Karpas-422 (cell line): ENCODE results near the gene TOP1. TPM values are rescaled to one million over a fixed set of nuclear protein-coding genes. Genes with fewer than 3 reads are reported as not detected.
A peak's percentile ranks its signal among the peaks of the same experiment; 100 is the strongest.

Source experiments
- DNase-seq: peaks from one replicate; pipeline ENCODE4 v3.0.0-alpha.2; 2015
- H2AFZ ChIP-seq: fragments of 200-600 bp; sonication (generic); 2 replicates; pipeline ENCODE4 v1.6.1; 2014; ENCODE audit warnings: antibody characterized with exemption, low read length, mixed read lengths
- H3K27ac ChIP-seq: fragments of 200-600 bp; sonication (generic); 2 replicates; pipeline ENCODE4 v1.5.1; 2014; ENCODE audit warnings: mild to moderate bottlenecking, low read length, moderate library complexity
- H3K27me3 ChIP-seq: fragments of 200-600 bp; sonication (generic); 2 replicates; pipeline ENCODE4 v1.6.1; 2014; ENCODE audit warnings: low read length, mixed read lengths
- H3K36me3 ChIP-seq: fragments of 200-600 bp; sonication (generic); 2 replicates; pipeline ENCODE4 v1.6.1; 2014; ENCODE audit warnings: low read length, mixed read lengths; ENCODE audit not compliant: insufficient read depth
- H3K4me1 ChIP-seq: fragments of 200-600 bp; sonication (generic); 2 replicates; pipeline ENCODE4 v1.6.1; 2014; ENCODE audit warnings: mild to moderate bottlenecking, low read length, mixed read lengths
- H3K4me2 ChIP-seq: fragments of 200-600 bp; sonication (generic); 2 replicates; pipeline ENCODE4 v1.6.1; 2014; ENCODE audit warnings: low read length, low read depth, mild to moderate bottlenecking; ENCODE audit not compliant: poor library complexity, severe bottlenecking
- H3K4me3 ChIP-seq: fragments of 200-600 bp; sonication (generic); 2 replicates; pipeline ENCODE4 v1.5.1; 2014; ENCODE audit warnings: mild to moderate bottlenecking, antibody characterized with exemption, low read length, mixed read lengths
- H3K79me2 ChIP-seq: fragments of 200-600 bp; sonication (generic); 2 replicates; pipeline ENCODE4 v1.6.1; 2014; ENCODE audit warnings: mild to moderate bottlenecking, low read length, mixed read lengths
- H3K9ac ChIP-seq: fragments of 200-600 bp; sonication (generic); 2 replicates; pipeline ENCODE4 v1.6.0; 2014; ENCODE audit warnings: low read length
- H3K9me2 ChIP-seq: fragments of 200-600 bp; sonication (generic), shearing (Covaris generic); replicated peaks from 2 replicates; pipeline ENCODE4 v1.6.0; 2014; ENCODE audit warnings: mild to moderate bottlenecking, low read length, moderate library complexity; ENCODE audit not compliant: insufficient read depth
- H3K9me3 ChIP-seq: fragments of 300-700, 200-600 bp; sonication (generic); 2 replicates; pipeline ENCODE4 v1.6.1; 2014; ENCODE audit warnings: low read length, mixed read lengths
- H4K20me1 ChIP-seq: fragments of 200-600 bp; sonication (generic); 2 replicates; pipeline ENCODE4 v1.6.1; 2014; ENCODE audit warnings: mild to moderate bottlenecking, antibody characterized with exemption, low read length, low read depth; ENCODE audit not compliant: insufficient read depth
- total RNA-seq: library from RNA; depleted of rRNA; stranded (reverse); fragments of >200 nt; shearing (Covaris generic); gene quantifications from 2 replicates; pipeline ENCODE4 v1.2.3, GENCODE V29; 2014; ENCODE audit warnings: low replicate concordance

TOP1 gene
- total RNA-seq, 1 experiment from 2014 or later = 101 TPM

DNA sequence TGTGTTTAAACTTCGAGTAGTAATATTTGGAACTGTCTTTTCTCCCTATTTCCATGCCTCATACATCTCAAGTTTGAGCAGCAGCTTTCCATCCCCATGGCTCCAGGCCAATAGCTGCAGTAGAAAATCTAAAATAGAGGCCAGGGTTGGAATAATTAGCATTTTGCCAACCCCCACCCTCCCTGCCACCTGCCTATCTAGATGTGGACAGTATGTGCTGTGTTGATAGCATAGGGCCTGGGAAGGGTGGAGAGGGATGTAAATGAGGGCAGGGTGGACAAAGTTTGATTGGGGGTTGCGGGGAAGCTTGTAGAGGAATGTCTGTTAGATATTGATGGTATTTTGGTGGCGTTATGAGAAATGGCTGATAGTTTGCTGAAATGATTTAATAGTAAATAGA, 5.6 kb downstream of the TOP1 start:
- no peaks in the 10 kb centered on the region for H3K9me2 ChIP-seq
- peak overlapping the region; percentile 9; the same call in 1 of the 2 replicates for H3K9ac ChIP-seq
- H4K20me1 ChIP-seq = peaks cover 83% of the 10 kb centered on the region
- H3K79me2 ChIP-seq = peaks cover 100% of the 10 kb centered on the region
- H3K4me1 ChIP-seq = peaks cover 94% of the 10 kb centered on the region
- no peak overlapping the region for H2AFZ ChIP-seq
- H3K4me2 ChIP-seq = peak overlapping the region; percentile 94
- peak overlapping the region; percentile 91 for H3K4me3 ChIP-seq
- peak overlapping the region; percentile 97 for H3K27ac ChIP-seq
- H3K36me3 ChIP-seq = peaks cover 94% of the 10 kb centered on the region
- no peaks in the 10 kb centered on the region for H3K27me3 ChIP-seq
- no peaks in the 10 kb centered on the region for H3K9me3 ChIP-seq
- DNase-seq = no peak

DNA sequence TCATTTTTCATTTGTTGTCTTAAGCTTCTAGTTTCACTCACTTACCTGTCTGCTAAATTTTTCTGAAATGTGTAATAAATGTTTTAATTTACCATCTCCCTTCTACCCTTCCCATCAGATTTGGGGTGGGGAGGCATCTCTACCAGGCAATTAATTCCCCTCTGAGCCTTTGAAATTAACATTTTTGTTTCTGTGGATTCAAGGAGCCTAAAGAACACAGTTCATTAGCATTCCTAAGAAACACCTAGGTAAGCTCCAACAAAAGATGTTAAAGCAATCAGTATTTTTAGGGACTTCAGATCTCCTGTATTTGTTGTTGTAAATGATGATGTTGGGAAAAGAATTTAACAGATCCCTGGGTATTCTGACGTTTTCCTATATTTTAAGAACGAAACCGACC, 6.6 kb downstream of the TOP1 start:
- H3K36me3 ChIP-seq = peaks cover 91% of the 10 kb centered on the region
- peaks cover 98% of the 10 kb centered on the region for H3K4me1 ChIP-seq
- no peak for DNase-seq
- H3K9me2 ChIP-seq = no peaks in the 10 kb centered on the region
- peak overlapping the region; percentile 94 for H3K4me2 ChIP-seq
- peaks cover 81% of the 10 kb centered on the region for H4K20me1 ChIP-seq
- no peak overlapping the region for H3K9ac ChIP-seq
- H3K9me3 ChIP-seq = no peaks in the 10 kb centered on the region
- H3K79me2 ChIP-seq = peaks cover 100% of the 10 kb centered on the region
- H3K27ac ChIP-seq = peak overlapping the region; percentile 59
- H3K4me3 ChIP-seq = no peak overlapping the region
- H2AFZ ChIP-seq = no peak overlapping the region
- no peaks in the 10 kb centered on the region for H3K27me3 ChIP-seq

DNA sequence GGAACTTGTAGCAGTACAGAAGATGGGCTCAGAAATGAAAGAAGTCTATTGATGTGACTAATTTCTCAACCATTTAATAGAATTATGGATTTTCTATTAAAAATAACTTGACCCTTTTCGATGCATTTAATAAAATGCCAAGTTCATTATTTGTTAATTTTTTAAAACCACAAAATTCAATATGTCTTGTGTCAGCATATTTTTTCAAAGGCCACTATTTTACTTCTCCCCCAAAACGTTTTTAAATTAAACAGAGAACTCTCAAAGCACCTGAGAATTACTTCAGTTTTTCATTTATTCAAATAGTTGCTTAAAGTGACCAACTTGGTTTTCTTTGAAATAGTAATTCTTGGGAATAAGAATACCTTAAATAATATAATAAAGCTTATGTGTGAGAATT, 8.6 kb downstream of the TOP1 start:
- Histone ChIP-seq H3K4me1 (peaks cover 98% of the 10 kb centered on the region), H3K4me3 (no peak overlapping the region), H4K20me1 (peaks cover 74% of the 10 kb centered on the region), H3K79me2 (peaks cover 100% of the 10 kb centered on the region), H3K4me2 (peak overlapping the region; percentile 5), H3K9me3 (no peaks in the 10 kb centered on the region), H3K9ac (no peak overlapping the region), H3K9me2 (no peaks in the 10 kb centered on the region), H2AFZ (no peak overlapping the region), H3K27ac (peak overlapping the region; percentile 56), H3K27me3 (no peaks in the 10 kb centered on the region), H3K36me3 (peaks cover 80% of the 10 kb centered on the region)
- DNase-seq = no peak

DNA sequence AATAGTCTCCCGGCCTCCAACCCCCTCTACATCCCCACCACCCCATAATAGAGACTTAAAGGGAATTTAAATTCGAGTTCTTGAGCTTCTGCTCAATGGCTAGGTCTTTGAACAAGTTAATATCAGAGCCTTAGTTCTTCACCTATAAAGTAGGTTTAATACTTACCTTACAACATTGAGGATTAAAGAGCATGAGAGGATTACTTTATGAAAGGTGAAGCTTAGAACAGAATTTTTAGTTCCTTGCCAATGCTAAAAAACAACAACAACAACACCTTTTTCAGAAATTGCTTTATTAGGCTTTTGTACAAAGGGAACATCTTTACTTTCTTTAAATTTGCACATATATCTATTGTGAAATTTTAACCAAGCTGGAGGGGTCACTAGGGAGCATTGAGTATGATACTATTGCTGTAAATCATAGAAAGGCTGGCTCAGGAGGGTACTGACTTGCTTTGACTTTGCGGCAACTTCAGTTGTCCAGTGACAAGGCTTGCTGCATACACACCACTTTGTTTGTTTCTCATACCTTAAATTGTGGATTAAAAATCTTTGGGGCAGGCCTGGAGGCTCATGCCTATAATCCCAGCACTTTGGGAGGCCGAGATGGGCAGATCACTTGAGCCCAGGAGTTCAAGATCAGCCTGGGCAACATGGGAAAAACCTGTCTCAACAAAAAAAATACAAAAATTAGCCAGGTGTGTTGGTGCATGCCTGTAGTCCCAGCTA, 9.7 kb downstream of the TOP1 start:
- Histone ChIP-seq H2AFZ (no peak overlapping the region), H3K27me3 (no peaks in the 10 kb centered on the region), H3K9me3 (no peaks in the 10 kb centered on the region), H3K9me2 (no peaks in the 10 kb centered on the region), H3K4me3 (no peak overlapping the region), H3K4me1 (peaks cover 98% of the 10 kb centered on the region), H4K20me1 (peaks cover 73% of the 10 kb centered on the region), H3K9ac (no peak overlapping the region), H3K36me3 (peaks cover 81% of the 10 kb centered on the region), H3K4me2 (peak overlapping the region; percentile 7), H3K79me2 (peaks cover 100% of the 10 kb centered on the region), H3K27ac (peak overlapping the region; percentile 56)
- DNase-seq = no peak

DNA sequence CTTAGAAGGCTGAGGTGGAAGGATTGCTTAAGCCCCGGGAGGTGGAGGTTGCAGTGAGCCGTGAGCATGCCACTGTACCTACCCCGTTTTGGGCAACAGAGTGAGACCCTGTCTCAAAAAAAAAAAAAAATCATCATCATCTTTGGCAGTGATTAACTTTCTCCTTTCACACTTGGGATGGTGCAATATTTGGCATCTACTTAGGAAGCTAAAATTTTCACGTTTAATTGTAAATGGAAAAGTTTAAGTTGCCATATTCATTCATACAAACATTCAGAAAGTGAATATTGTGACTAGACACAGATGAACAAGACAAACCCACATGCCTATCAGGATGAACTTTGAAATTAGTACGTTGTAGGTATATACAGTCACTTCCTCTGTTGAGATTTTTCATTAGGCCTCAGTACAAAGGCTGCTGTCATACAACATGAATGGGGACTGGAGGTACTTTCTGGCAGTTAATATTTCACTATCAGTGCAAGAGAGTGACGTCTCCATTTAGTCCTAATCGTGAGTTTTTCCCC, 10.3 kb downstream of the TOP1 start:
- Histone ChIP-seq H3K4me1 (peaks cover 98% of the 10 kb centered on the region), H3K27ac (peak overlapping the region; percentile 56), H3K9ac (no peak overlapping the region), H3K79me2 (peaks cover 100% of the 10 kb centered on the region), H3K9me2 (no peaks in the 10 kb centered on the region), H3K36me3 (peaks cover 78% of the 10 kb centered on the region), H3K4me3 (no peak overlapping the region), H2AFZ (no peak overlapping the region), H4K20me1 (peaks cover 72% of the 10 kb centered on the region), H3K4me2 (no peak overlapping the region), H3K27me3 (no peaks in the 10 kb centered on the region), H3K9me3 (no peaks in the 10 kb centered on the region)
- no peak for DNase-seq

DNA sequence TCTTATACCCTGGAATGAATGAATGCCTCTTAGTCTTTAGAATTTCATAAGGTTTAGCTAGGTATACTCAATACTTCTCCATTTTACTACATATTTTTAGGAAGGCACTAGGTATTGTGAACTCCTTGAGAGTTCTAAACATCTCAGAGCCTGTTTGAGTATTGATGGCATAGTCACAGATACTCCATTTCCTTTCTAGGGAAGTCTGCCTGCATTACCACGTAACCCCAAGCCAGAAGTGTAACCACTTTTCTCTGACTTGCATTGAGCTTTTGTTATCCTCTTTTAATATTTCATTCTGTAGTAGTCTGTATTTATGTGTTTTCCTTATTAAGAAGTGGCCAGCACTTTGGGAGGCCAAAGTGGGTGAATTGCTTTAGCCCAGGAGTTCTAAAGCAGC, 12.2 kb downstream of the TOP1 start:
- H3K27me3 ChIP-seq = no peaks in the 10 kb centered on the region
- peak overlapping the region; percentile 2 for H3K4me2 ChIP-seq
- H3K4me1 ChIP-seq = peaks cover 98% of the 10 kb centered on the region
- H2AFZ ChIP-seq = no peak overlapping the region
- H3K9me3 ChIP-seq = no peaks in the 10 kb centered on the region
- H4K20me1 ChIP-seq = peaks cover 76% of the 10 kb centered on the region
- no peak overlapping the region for H3K4me3 ChIP-seq
- DNase-seq = no peak
- peaks cover 60% of the 10 kb centered on the region for H3K36me3 ChIP-seq
- H3K9ac ChIP-seq = no peak overlapping the region
- no peaks in the 10 kb centered on the region for H3K9me2 ChIP-seq
- peaks cover 100% of the 10 kb centered on the region for H3K79me2 ChIP-seq
- H3K27ac ChIP-seq = no peak overlapping the region

DNA sequence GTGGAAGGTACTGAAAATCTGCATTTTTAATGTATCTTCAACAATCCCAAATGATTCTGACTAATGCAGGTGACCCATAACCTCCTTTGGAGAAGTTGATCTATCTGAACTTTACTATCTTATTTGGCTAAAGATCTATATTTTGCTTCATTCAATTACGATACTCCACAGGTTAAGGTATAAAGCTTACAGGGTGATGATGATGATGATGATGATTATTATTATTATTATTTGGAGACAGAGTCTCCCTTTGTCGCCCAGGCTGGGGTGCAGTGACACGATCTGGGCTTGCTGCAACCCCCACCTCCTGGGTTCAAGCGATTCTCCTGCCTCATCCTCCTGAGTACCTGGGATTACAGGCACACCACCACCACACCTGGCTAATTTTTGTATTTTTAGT, 13.1 kb downstream of the TOP1 start:
- peaks cover 52% of the 10 kb centered on the region; the same call in 1 of the 2 replicates for H3K36me3 ChIP-seq

DNA sequence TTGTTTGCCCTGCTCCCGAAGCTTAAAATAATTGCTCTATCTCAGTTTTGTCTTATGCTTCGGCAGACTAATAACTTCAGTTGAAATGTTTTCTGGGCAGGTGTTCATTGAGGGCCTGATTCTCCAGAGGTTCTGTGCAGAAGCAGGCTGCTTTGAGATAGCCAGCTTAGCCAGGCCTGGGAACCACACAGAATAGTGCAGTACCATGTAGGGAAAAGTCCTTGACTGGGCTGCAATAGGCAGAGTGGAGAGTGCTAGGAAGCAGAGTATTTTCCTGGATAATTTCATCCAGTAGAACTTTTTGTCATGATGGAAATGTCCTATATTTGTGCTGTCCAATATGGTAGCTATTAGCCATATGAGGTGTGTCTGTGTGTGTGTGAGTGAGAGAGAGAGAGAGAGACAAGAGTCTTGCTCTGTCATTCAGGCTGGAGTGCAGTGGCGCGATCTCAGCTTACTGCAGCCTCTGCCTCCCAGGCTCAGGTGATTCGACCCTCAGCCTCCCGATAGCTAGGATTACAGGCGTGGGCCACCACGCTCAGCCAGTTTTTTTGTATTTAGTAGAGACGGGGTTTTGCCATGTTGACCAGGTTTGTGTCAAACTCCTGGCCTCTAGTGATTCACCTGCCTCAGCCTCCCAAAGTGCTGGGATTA, 15.9 kb downstream of the TOP1 start:
- H3K36me3 ChIP-seq = peaks cover 32% of the 10 kb centered on the region; the same call in 1 of the 2 replicates
- H3K4me1 ChIP-seq = peaks cover 99% of the 10 kb centered on the region
- no peak overlapping the region for H2AFZ ChIP-seq
- peak overlapping the region; percentile 48 for H3K4me2 ChIP-seq
- H3K4me3 ChIP-seq = no peak overlapping the region; the same call in 1 of the 2 replicates
- H4K20me1 ChIP-seq = peaks cover 80% of the 10 kb centered on the region
- H3K27ac ChIP-seq = peak overlapping the region; percentile 20; the same call in 1 of the 2 replicates
- no peaks in the 10 kb centered on the region for H3K27me3 ChIP-seq
- H3K79me2 ChIP-seq = peaks cover 100% of the 10 kb centered on the region
- H3K9ac ChIP-seq = no peak overlapping the region
- H3K9me3 ChIP-seq = no peaks in the 10 kb centered on the region
- no peaks in the 10 kb centered on the region for H3K9me2 ChIP-seq
- no peak for DNase-seq

More for the DNA sequence above, 13.1 kb downstream of the TOP1 start:
- Histone ChIP-seq H3K4me3 (no peak overlapping the region), H3K9me3 (no peaks in the 10 kb centered on the region), H3K4me2 (peak overlapping the region; percentile 1), H3K9ac (no peak overlapping the region), H3K4me1 (peaks cover 98% of the 10 kb centered on the region), H3K27me3 (no peaks in the 10 kb centered on the region), H3K9me2 (no peaks in the 10 kb centered on the region), H3K79me2 (peaks cover 100% of the 10 kb centered on the region), H2AFZ (no peak overlapping the region), H4K20me1 (peaks cover 77% of the 10 kb centered on the region), H3K27ac (peak overlapping the region; percentile 37)
- DNase-seq = no peak
